Fibroblast of skin of scalp (primary cell): Measurements from ENCODE around the gene FAM163A. TPM values are rescaled to one million over a fixed set of nuclear protein-coding genes. Genes with fewer than 3 reads are reported as not detected.
"Not testable (repeated sequence)": the region's sequence is repeated elsewhere in the genome, so short reads cannot be mapped to it uniquely, and the experiment has no call there.

Experiments used
- DNase-seq: peaks from one replicate; pipeline ENCODE4 v3.0.0-alpha.2; 2013
- polyA plus RNA-seq, 2 experiments: library from polyadenylated mRNA; unstranded; fragments of 120-200 nt; gene quantifications; one replicate each; pipeline ENCODE4 v1.2.1, GENCODE V29; 2013; ENCODE audit not compliant: insufficient read length in 2 of 2

The FAM163A gene
- not detected for polyA plus RNA-seq (2013, experiment 1 of 2; ENCODE audit: insufficient read length)
- polyA plus RNA-seq (2013, experiment 2 of 2; ENCODE audit: insufficient read length), result not detected

DNA sequence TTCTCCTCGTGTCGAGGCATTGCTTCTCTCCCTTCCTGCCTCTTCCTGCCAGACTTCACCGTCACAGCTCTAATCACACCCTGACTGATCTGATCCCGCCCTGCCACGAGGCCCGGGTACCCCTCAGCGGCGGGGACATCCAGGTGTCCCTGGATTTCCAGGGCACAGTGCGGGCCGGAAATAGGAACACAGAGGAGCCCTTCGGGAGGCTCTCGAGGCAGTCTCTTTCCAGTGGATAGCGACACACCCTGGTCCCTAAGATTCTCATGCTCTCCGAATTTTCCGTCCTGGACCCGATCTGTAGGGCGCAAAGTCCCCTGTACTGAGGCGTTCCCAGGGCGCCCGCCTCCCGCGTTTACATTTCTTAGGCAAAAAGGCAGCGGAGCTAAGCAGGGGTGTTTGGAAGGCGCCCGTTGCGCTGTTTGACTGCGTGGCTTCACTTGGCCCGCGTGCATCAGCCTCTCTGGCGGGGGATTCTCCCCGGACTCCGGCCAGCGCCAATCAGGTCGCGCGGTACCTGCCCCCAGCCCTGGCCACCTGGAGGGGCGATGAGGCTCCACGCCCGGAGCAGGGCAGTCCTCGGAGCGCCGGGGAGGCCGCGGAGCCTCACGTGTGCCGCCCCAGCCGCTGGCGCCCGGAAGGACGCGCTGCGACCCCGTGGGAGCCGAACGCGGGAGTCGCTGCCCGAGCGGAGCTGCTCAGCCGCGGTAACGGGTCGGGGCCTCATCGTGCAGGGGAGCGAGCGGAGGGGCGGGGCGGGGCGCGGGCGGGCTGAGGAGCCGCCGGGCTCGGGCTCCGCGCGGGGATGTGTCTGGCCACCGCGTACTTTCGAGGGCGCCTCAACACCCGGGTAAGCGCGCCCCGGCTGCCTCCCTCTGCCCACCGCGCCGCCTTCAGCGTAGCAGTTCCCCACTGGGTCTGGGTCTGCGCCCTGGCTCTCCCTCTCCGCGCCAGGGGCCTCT, at the start of gene FAM163A:
TSS of gene FAM163A (plus strand) at position 575 of the 962 bp plus-strand sequence. CDS start 69,807 bp downstream, outside the sequence.
- DNase-seq, result no peak

DNA sequence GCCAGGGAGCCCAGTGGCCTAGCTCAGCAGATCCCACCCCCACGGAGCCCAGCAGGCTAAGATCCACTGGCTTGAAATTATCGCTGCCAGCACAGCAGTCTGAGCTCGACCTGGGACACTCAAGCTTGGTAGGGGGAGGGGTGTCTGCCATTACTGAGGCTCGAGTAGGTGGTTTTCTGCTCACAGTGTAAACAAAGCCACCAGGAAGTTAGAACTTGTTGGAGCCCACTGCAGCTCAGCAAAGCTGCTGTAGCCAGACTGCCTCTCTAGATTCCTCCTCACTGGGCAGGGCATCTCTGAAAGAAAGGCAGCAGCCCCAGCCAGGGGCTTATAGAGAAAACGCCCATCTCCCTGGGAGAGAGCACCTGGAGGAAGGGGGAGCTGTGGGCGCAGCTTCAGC, 48.6 kb upstream of the FAM163A start:
- not testable (repeated sequence) for DNase-seq

GRCh38 chr1:179702946-179703539, 40.0 kb upstream of the FAM163A start:
- no peak for DNase-seq

DNA sequence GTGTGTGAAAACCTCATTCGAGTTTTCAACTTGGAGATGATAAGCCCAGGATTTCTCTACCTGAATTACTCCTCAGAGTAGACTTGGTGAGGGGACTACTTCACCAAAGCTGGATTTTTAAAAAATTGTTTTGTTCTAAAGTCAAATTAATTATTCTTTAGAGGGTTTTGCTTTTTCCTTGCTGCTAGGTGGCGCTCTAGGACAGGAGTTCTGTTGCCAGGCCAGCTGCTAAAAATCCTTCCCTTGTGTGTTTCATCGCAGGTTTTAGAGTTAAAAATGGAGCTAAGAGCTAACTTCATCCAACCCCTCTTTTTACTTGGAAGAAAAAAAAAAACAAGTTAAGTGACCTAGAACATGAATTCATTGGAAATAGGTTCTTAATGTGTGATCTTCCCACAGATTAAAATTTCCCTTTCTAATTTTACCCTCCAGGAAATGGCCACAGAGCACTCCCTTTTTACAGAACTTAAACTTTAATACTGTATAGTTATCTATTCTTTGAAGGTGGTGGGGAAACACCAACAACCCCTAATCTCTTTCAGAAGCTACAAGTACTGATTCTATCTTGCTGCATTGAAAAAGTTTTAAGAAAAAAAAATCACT, 36.7 kb upstream of the FAM163A start:
- peak; percentile 65 for DNase-seq

GRCh38 chr1:179707406-179707805, 35.7 kb upstream of the FAM163A start:
- DNase-seq, result no peak

DNA sequence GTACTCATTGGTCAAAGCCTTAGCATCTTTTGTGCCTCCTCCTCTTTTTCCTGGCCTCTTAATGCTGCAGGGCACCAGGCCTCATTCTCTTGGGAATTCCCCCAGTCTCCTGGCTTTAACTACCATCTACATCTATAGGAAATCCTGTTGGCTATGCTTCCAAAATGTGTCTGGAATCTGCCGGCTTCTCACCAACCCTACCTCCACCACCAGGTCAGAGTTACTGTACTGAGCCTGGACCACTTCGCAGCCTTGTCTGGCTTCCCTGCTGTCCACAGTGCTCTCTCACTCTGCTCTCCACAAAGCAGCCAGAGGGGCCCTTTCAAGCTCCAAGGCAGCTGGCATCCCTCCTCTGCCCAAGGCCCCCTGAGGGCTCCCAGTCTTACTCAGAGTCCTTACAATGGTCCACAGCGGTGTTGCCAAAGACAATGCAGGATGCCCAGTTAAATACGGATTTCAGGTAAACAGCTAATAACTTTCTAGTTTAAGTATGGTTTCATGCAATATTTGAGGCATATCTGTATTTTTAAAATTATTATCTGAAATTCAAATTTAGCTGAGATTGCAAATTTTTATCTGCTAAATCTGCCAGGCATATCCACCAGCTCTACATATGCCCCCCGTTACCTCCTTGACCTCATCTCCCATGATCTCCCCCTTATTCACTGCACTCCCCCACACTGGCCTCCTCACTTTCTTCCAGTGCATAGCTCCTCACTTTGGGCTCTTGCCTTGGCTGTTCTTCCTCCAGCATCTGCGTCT, 34.5 kb upstream of the FAM163A start:
- DNase-seq, result no peak

DNA sequence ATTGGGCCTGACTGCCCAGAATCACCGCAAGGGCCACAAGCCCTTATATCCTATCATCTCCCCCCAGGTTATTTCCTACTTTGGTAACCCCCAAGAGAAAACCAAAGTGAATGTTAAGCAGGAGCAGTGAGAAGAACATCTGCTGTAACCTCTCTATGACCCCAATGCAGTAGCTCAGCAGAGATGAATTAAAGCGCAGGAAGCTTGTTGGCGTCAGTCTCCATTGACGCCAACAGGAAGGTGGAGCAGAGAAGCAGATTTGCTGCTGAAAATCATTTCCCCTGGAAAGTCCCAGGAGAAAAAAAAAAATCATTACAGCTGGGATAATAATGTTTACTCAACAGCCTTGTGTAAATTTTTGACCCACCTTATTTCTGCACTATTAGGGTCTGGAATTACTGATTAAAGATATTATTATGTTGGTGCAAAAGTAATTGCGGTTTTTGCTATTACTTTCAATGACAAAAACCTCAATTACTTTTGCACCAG, 33.2 kb upstream of the FAM163A start:
- no peak for DNase-seq

DNA sequence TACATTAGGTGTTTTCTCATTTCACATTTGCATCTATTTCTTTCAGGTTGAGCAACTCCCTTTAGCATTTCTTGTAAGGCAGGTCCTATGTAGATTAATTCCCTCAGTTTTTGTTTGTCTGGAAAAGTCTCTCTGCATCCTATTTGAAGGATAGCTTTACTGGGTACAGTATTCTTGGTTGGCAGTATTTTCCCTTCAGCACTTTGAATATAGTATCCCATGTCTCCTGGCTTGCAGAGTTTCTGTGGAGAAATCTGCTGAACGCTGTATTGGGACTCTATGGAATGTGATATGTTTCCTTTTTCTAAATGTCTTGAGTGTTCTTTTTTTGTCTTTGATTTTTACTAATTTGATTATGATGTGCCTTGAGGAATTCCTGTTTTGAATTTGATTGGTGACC, 28.9 kb upstream of the FAM163A start:
- no peak for DNase-seq

DNA sequence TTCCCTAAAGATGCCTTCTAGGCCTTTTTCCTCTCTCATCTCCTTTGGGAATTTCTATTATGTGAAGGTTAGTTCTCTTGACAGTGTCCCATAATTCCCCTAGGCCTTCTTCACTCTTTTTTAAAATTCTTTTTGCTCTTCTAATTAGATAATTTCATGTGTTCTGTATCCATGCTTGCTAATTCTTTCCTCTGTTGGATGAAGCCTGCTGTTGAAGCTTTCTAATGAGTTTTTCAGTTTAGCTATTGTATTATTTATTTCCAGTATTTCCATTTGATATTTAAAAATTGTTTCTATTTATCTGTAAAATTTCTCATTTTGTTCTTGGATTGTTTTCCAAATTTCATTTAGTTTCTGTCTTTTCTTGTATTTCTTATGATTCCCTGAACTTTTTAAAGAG, 28.5 kb upstream of the FAM163A start:
- no peak for DNase-seq

DNA sequence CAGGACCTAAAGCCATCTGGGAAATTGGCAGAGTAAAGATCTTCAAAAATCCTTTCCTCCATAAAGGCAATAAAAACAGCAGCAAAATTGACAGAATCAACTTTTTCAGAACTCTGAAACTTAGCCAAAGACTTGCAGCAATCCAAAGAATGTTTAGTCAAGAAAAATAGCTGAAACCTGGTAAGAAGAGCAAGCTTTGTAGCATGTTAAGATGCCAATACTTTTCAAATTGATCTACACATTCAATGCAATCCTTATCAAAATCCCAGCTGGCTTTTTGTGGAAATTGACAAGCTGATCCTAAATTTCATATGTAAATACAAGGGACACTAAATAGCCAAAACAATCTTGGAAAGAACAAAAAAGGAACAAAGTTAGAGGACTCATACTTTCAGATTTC, 23.8 kb upstream of the FAM163A start:
- DNase-seq, result no peak

- no peak for DNase-seq
Measured at GRCh38 chr1:179728271-179728670, 14.8 kb upstream of the FAM163A start.

DNA sequence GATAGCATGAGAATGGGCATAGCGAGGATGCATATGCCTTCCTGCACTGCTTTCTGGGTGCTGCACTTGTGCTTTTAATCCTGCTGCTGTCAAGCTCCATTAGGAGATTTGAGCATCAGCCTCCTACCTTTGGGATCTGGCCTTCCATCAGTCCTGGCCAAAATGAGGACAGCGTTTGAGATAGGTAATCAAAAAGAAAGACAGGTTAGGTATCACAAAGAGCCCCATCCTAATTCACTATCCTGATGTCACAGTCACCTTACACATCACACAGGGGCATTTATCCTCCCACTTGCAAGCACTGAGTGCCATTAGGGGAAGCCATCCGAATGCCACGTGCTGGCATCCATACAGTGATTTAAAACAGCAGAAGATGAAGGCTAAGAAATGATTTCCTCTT, 13.2 kb upstream of the FAM163A start:
- DNase-seq, result no peak

DNA sequence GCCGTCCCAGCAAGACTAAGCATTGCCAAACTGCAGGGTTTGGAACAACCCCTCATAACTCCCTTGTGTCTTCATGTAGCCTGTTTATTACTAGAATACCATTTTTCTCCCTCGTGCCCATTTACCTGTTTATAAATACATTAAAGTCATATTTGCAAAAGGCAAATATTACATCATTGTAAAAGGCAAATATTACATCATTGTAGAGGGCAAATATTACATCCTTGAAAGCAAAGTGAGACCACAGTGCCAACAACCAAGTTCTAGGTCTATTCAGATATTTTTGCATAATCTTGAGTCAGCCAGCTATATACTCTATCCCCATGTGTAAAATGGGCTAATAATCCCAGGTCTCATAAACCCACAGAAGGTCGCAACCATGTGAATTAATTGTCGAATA, 11.4 kb upstream of the FAM163A start:
- no peak for DNase-seq

- no peak for DNase-seq
Measured at GRCh38 chr1:179742291-179742690, 800 bp upstream of the FAM163A start.

GRCh38 chr1:179743679-179744400, 749 bp downstream of the FAM163A start:
- no peak for DNase-seq

GRCh38 chr1:179744401-179745130, 1.5 kb downstream of the FAM163A start:
- no peak for DNase-seq

- no peak for DNase-seq
Measured at GRCh38 chr1:179745131-179745611, 2.1 kb downstream of the FAM163A start.

DNA sequence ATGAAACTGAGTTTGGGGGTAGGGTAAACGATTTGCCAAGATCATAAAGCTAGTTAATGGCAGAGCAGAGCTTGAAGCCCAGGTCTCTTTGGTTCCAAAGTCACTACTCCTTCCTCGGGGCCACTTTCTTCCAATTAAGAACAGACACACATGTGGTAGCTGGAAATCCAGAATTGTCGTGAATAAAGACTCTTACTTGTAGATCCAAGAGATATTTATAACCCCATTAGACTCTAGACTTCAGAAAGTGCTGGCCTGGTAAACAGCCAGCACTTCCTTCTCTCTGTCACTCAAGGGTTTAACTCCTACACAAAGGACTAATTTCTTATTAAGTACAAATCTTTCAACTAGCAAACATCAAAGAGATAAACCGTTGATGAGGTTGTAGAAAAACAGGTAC, 2.7 kb downstream of the FAM163A start:
- no peak for DNase-seq

GRCh38 chr1:179747611-179748010, 4.5 kb downstream of the FAM163A start:
- DNase-seq, result no peak

DNA sequence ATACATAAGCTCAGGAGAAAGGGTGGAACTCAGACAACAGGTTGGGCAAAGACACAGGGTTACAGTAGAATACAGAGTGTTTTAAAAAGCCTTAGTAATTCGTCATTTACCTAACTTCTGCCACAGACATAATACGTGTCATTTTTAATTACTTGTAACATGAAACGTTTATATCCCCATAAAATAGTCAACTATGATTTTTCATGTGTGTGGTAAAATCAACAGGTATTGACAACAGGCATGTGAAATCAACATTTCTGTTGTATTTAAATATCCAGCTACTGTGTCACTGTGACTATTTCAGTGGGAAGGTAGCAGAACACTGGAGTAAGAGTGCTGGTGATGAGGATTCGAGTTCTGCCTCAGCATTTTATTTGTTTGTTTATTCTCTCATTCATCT, 5.7 kb downstream of the FAM163A start:
- no peak for DNase-seq

GRCh38 chr1:179750630-179751029, 7.5 kb downstream of the FAM163A start:
- DNase-seq, result no peak
